ENCODE results near the gene SCYL1. TPM values are rescaled to one million over a fixed set of nuclear protein-coding genes. Genes with fewer than 3 reads are reported as not detected.

SCYL1 gene
- total and polyA plus RNA-seq, 2 of the 4 experiments (the other 2 are of a cell fraction), result 96.4 to 150 TPM

- Histone ChIP-seq H3K9ac (ENCODE audit: low read depth, low read length) (no peak overlapping the region), H3K18ac (ENCODE audit: low read depth, low read length) (no peak overlapping the region), H3K36me3 (ENCODE audit: control insufficient read depth, insufficient read depth, low read length) (peaks cover 68% of the 10 kb centered on the region), H3K27ac (ENCODE audit: insufficient read depth, low read length) (no peak overlapping the region), H3K79me1 (ENCODE audit: low read depth in 1 of 2, low read length in 2 of 2) (peaks cover 32 to 78% of the 10 kb centered on the region in 2 experiments), H2AFZ (replicated peaks; ENCODE audit: low read length, poor library complexity) (no peak overlapping the region), H3K4me2 (ENCODE audit: low read depth, low read length) (no peak overlapping the region), H4K91ac (ENCODE audit: insufficient read depth, low read depth, low read length) (no peak overlapping the region), H3K9me1 (ENCODE audit: insufficient read depth, low read length) (0 out of 2 replicates have a peak, but pooled peaks cover 10% of the 10 kb centered on the region), H2AK5ac (ENCODE audit: low read depth, low read length) (no peak overlapping the region), H3K9me3 (ENCODE audit: control insufficient read depth, insufficient read depth, low read length) (no peaks in the 10 kb centered on the region), H3K27me3 (ENCODE audit: control insufficient read depth, insufficient read depth, low read length) (no peaks in the 10 kb centered on the region), H2BK20ac (ENCODE audit: low read depth, low read length) (no peak overlapping the region), H2AK9ac (replicated peaks; ENCODE audit: low read depth, low read length, poor library complexity) (no peak overlapping the region), H2BK15ac (ENCODE audit: low read depth, low read length) (no peak overlapping the region), H2BK120ac (ENCODE audit: low read depth, low read length) (no peak overlapping the region), H3K4me1 (ENCODE audit: control insufficient read depth, insufficient read depth, low read length) (peaks cover 8% of the 10 kb centered on the region; the same call in 1 of the 2 replicates), H3K4ac (ENCODE audit: low read depth, low read length) (no peak overlapping the region), H2BK5ac (ENCODE audit: low read depth, low read length, poor library complexity, severe bottlenecking) (no peak overlapping the region), H4K8ac (ENCODE audit: low read depth in 2 of 2, low read length in 2 of 2) (no peak overlapping the region), H4K20me1 (ENCODE audit: insufficient read depth, low read length) (peaks cover 53% of the 10 kb centered on the region), H3K14ac (replicated peaks; ENCODE audit: low read depth, low read length) (no peak overlapping the region), H3K56ac (ENCODE audit: extremely low read depth, insufficient read depth, low read length) (no peak overlapping the region), H4K5ac (ENCODE audit: low read depth, low read length) (no peak overlapping the region), H3K23ac (ENCODE audit: low read depth, low read length) (no peak overlapping the region), H3K4me3 (ENCODE audit: insufficient read depth, low read depth, low read length) (no peak overlapping the region)
- in situ Hi-C loops (cut with MboI; ENCODE audit: low sequenced_read_pairs) (no loop called here), dilution Hi-C loops (cut with HindIII; ENCODE audit: low sequenced_read_pairs, unreplicated experiment) (no loop called here), intact Hi-C loops (cut with micrococcal nuclease) (no loop called here)
- CTCF ChIA-PET, result interaction anchor here (0.6 to 1.0 kb wide), 2 partner anchors 41 to 62 kb away, joined by 3 to 4 read pairs; partner anchors contain the start of gene ZNRD2
- WGBS, 2 experiments (ENCODE audit: extremely low coverage in 2 of 2, insufficient read length in 1 of 2), result no CpG with 5 or more reads among the region's 10 CpGs
- POLR2A ChIA-PET (ENCODE audit: unreplicated experiment), result no interaction called here
- no peak for ATAC-seq (ENCODE audit: low read depth)
- DNase-seq, result no peak
- BruUV-seq (replicated peaks), result no TSS peak
- TF ChIP-seq RCOR1 (IDR thresholded peaks at IDR 0.05; ENCODE audit: insufficient replicate concordance, low read length), result no peak
- no peak for TF ChIP-seq CTCF (conservative IDR thresholded peaks at IDR 0.05; ENCODE audit: low read depth, low read length)
- no peak for TF ChIP-seq MAFK (IDR thresholded peaks at IDR 0.05; ENCODE audit: low read depth, low read length)
- no peak for TF ChIP-seq CEBPB (IDR thresholded peaks at IDR 0.05; ENCODE audit: low read depth, low read length)
- TF ChIP-seq BHLHE40 (IDR thresholded peaks at IDR 0.05; ENCODE audit: low read depth, low read length), result no peak
- TF ChIP-seq RFX5 (IDR thresholded peaks at IDR 0.05; ENCODE audit: low read depth, low read length), result no peak
These were observed 4.7 kb downstream of the SCYL1 start for GRCh38 chr11:65529475-65530156.

Measured in IMR-90 (cell line).